RWPE2 (cell line): ENCODE measurements around the gene PACS1.

ENCODE experiments used
- ATAC-seq: fragments of 200-7000 bp; cut with Tn5 transposase; 3 replicates; pipeline ENCODE4 v1.9.1; 2021; ENCODE audit warnings: low read depth
- DNase-seq: peaks from one replicate; pipeline ENCODE4 v3.0.0-alpha.2; 2020; ENCODE audit warnings: low spot score
- H3K27ac ChIP-seq: fragments of 450-650 bp; 2 replicates; pipeline ENCODE4 v1.5.1; 2017; ENCODE audit warnings: mild to moderate bottlenecking; ENCODE audit not compliant: poor library complexity, severe bottlenecking
- H3K27me3 ChIP-seq: fragments of 250-450 bp; sonication (Bioruptor Pico); 2 replicates; pipeline ENCODE4 v1.5.1; 2021; ENCODE audit warnings: mild to moderate bottlenecking, moderate library complexity; ENCODE audit not compliant: insufficient read depth, poor library complexity, severe bottlenecking
- H3K36me3 ChIP-seq: fragments of 250-450 bp; sonication (Bioruptor Pico); 2 replicates; pipeline ENCODE4 v1.5.1; 2020; ENCODE audit warnings: low read depth, mild to moderate bottlenecking, moderate library complexity
- H3K4me1 ChIP-seq: fragments of 250-450 bp; sonication (Bioruptor Pico); 2 replicates; pipeline ENCODE4 v1.5.1; 2021; ENCODE audit warnings: mild to moderate bottlenecking, moderate library complexity; ENCODE audit not compliant: insufficient read depth, poor library complexity, severe bottlenecking
- H3K4me3 ChIP-seq: fragments of 250-450 bp; sonication (Bioruptor Pico); 2 replicates; pipeline ENCODE4 v1.5.1; 2021; ENCODE audit warnings: mild to moderate bottlenecking, moderate library complexity; ENCODE audit not compliant: severe bottlenecking
- H3K9me3 ChIP-seq: fragments of 250-450 bp; sonication (Bioruptor Pico); 2 replicates; pipeline ENCODE4 v1.5.1; 2021; ENCODE audit warnings: mild to moderate bottlenecking, moderate library complexity; ENCODE audit not compliant: severe bottlenecking
- CTCF ChIP-seq: fragments of 450-650 bp; IDR thresholded peaks from one replicate; pipeline ENCODE4 v1.5.1; 2017; ENCODE audit warnings: mild to moderate bottlenecking, moderate library complexity; ENCODE audit not compliant: poor library complexity, severe bottlenecking

The PACS1 gene

DNA sequence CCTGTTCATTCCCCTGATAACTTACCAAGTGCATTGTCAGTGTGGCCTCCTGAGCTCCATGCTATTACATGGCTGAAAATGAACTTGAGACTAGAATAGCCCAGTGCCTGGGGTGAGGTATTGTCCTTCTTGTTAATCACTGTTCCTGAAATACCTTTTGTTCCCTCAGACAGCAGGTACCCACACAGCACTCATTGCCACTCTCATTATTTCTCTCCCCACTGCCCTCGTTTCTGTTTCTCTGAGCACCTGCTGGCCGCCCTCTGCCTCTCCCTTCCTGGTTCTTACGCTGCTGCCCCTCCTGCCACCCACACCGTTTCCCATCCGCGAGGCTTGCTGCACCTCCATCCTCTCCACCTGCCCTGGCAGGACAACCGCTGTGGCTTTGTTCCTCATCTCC is 161.5 kb downstream of the PACS1 start:
- peaks cover 40% of the 10 kb centered on the region for H3K36me3 ChIP-seq
- H3K4me1 ChIP-seq, result no peaks in the 10 kb centered on the region
- DNase-seq, result no peak
- no peak overlapping the region for H3K27ac ChIP-seq
- no peaks in the 10 kb centered on the region for H3K27me3 ChIP-seq
- ATAC-seq, result no peak
- H3K9me3 ChIP-seq, result no peaks in the 10 kb centered on the region
- H3K4me3 ChIP-seq, result no peak overlapping the region
- TF ChIP-seq CTCF, result no peak

DNA sequence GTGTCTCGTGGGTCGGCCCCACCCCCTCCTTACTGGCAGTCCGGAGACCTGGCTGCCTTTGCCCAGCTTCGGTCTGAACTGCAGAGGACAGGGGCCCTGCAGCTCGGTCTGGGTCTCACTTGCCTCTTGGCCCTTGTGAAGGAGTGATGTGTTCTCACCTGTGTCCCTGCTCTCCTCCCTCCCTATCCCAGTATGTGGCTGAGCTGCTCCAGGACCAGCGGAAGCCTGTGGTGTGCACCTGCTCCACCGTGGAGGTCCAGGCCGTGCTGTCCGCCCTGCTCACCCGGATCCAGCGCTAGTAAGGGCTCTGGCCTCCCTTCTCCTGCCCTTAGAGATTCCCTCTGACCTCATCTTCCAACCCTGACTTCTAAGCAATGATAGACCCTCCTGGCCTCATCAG is 162.7 kb downstream of the PACS1 start:
- ATAC-seq, result no peak
- TF ChIP-seq CTCF, result no peak
- no peaks in the 10 kb centered on the region for H3K9me3 ChIP-seq
- no peak overlapping the region for H3K27ac ChIP-seq
- H3K27me3 ChIP-seq, result no peaks in the 10 kb centered on the region
- H3K4me1 ChIP-seq, result no peaks in the 10 kb centered on the region
- no peak for DNase-seq
- peaks cover 32% of the 10 kb centered on the region for H3K36me3 ChIP-seq
- H3K4me3 ChIP-seq, result no peak overlapping the region

GRCh38 chr11:66233301-66233700 is 163.2 kb downstream of the PACS1 start:
- DNase-seq (no peak), ATAC-seq (no peak)
- no peak for TF ChIP-seq CTCF
- Histone ChIP-seq H3K9me3 (no peaks in the 10 kb centered on the region), H3K27ac (no peak overlapping the region), H3K4me3 (no peak overlapping the region), H3K36me3 (peaks cover 30% of the 10 kb centered on the region), H3K4me1 (no peaks in the 10 kb centered on the region), H3K27me3 (no peaks in the 10 kb centered on the region)

DNA sequence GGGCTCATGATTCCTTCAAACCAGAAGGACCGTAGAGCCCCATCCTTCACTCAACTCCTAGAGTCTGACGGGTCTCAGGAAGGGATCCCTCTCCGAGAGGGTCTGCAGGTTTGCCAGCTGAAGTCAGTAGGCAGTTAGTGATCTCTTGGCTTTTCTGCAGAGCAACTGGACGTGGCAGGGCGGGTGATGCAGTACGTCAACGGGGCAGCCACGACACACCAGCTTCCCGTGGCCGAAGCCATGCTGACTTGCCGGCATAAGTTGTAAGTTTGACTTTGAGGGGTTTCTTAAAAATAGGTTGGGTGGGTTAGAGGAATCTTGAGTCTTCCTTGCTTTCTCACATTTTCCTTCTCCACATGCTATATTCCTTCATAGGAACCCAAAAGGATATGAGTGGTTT is 165.1 kb downstream of the PACS1 start:
- Histone ChIP-seq H3K27ac (no peak overlapping the region), H3K36me3 (peaks cover 36% of the 10 kb centered on the region), H3K27me3 (no peaks in the 10 kb centered on the region), H3K4me1 (no peaks in the 10 kb centered on the region), H3K9me3 (no peaks in the 10 kb centered on the region), H3K4me3 (no peak overlapping the region)
- no peak for DNase-seq
- ATAC-seq, result no peak
- no peak for TF ChIP-seq CTCF

GRCh38 chr11:66237867-66238266 is 167.8 kb downstream of the PACS1 start:
- no peak overlapping the region for H3K4me3 ChIP-seq
- TF ChIP-seq CTCF, result no peak
- no peaks in the 10 kb centered on the region for H3K4me1 ChIP-seq
- no peaks in the 10 kb centered on the region for H3K9me3 ChIP-seq
- H3K36me3 ChIP-seq, result peaks cover 43% of the 10 kb centered on the region
- ATAC-seq (no peak), DNase-seq (no peak)
- no peaks in the 10 kb centered on the region for H3K27me3 ChIP-seq
- H3K27ac ChIP-seq, result no peak overlapping the region
